Adrenal gland (tissue), 12 donors: ENCODE measurements around the gene SLC44A2. TPM values are rescaled to one million over a fixed set of nuclear protein-coding genes. Genes with fewer than 3 reads are reported as not detected.
A peak's percentile ranks its signal among the peaks of the same experiment; 100 is the strongest.

ENCODE experiments used
- DNase-seq, 7 donors: peaks; one replicate each; pipeline ENCODE4 v3.0.0-alpha.2; 2019 to 2020
- H3K27ac ChIP-seq, 5 donors: fragments of 200-600 bp; sonication (generic) in 4 of 5; 1 replicate in 3 of 5; 2 replicates in 2 of 5; pipeline versions ENCODE4 v1.5.1 to v1.8.0; 2016 to 2020; ENCODE audit warnings: mild to moderate bottlenecking in 1 of 5
- H3K27me3 ChIP-seq: fragments of 200-600 bp; 2 replicates; pipeline ENCODE4 v1.8.0; 2021
- H3K36me3 ChIP-seq, 2 donors: fragments of 200-600 bp; replicated peaks in 1 of 2; 1 replicate in 1 of 2; 2 replicates in 1 of 2; pipeline versions ENCODE4 v1.5.1 to v1.8.0; 2018 to 2022
- H3K4me1 ChIP-seq, 2 donors: fragments of 200-600 bp; replicated peaks in 1 of 2; 1 replicate in 1 of 2; 2 replicates in 1 of 2; pipeline versions ENCODE4 v1.5.1 to v1.8.0; 2018 to 2021
- H3K4me3 ChIP-seq, 4 donors: fragments of 200-600 bp; sonication (generic) in 3 of 4; one replicate each; pipeline ENCODE4 v1.5.1; 2016 to 2018
- H3K9me3 ChIP-seq, 3 donors: fragments of 200-600 bp; sonication (generic) in 1 of 3; replicated peaks in 1 of 3; 1 replicate in 2 of 3; 2 replicates in 1 of 3; pipeline versions ENCODE4 v1.5.1 to v1.8.0; 2016 to 2021
- CTCF ChIP-seq, 6 experiments: fragments of 450-650 bp in 4 of 6; fragments of 200-600 bp in 2 of 6; sonication (generic) in 1 of 6; IDR thresholded peaks; 1 replicate in 5 of 6; 2 replicates in 1 of 6; pipeline versions ENCODE4 v1.5.1 to v1.8.0; 2016 to 2021; ENCODE audit warnings: antibody characterized with exemption in 6 of 6, mild to moderate bottlenecking in 2 of 6, moderate library complexity in 1 of 6
- POLR2A ChIP-seq, 2 donors: fragments of 450-650 bp; IDR thresholded peaks; one replicate each; pipeline ENCODE4 v1.6.1; 2017; ENCODE audit warnings: antibody characterized with exemption in 2 of 2, mild to moderate bottlenecking in 2 of 2, moderate library complexity in 1 of 2
- WGBS, 4 donors: extraction: QIAGEN DNeasy Blood & Tissue Kit in 2 of 4; methylation state at CpG; one replicate each; pipeline versions ENCODE4 v1.1.5 to v1.1.7; 2013 to 2017; 5-methylcytosine and 5-hydroxymethylcytosine counted together
- intact Hi-C, 2 donors: fragments of 100-400 bp; cut with DNase I; formaldehyde crosslinking; loops; one replicate each; pipeline versions ENCODE4 v1.14.1 to v1.15.0; 2022 to 2023
- polyA plus RNA-seq, 3 donors: library from polyadenylated mRNA; stranded (reverse); fragments of 200-250 nt in 2 of 3; fragments of 350-450 nt in 1 of 3; fragmentation: Illumina TruSeq in 1 of 3; extraction: RNeasy Lipid Tissue Mini Kit (QIAGEN cat#74804) in 1 of 3; gene quantifications; one replicate each; pipeline ENCODE4 v1.2.3, GENCODE V29; 2013 to 2014
- total RNA-seq, 9 donors: library from RNA; depleted of rRNA in 4 of 9; stranded (reverse); fragments of >200 nt in 4 of 9; fragments of 120-200 nt in 1 of 9; fragmentation: NEBNext Ultra II Directional in 1 of 9; extraction: Animal tissue kit (Norgen Biotek cat#: 25700) in 1 of 9; gene quantifications; one replicate each; pipeline versions ENCODE4 v1.1.0 to v1.2.4, GENCODE V29; 2013 to 2023
- donor health status: healthy with polysubstance abuse.
- donor health status: Bipolar disorder and iron deficiency.
- donor health status: DM: yes; HTN: yes; CAD: no.
- donor health status: DM: no; HTN: no; CAD: no.
- donor health status: DM: no; HTN: no; CAD: no.
- donor health status: DM: yes; HTN: yes; CAD: no.

SLC44A2 gene
- total and polyA plus RNA-seq, 12 donors = 20.4 to 188 (median 87.4) TPM

DNA sequence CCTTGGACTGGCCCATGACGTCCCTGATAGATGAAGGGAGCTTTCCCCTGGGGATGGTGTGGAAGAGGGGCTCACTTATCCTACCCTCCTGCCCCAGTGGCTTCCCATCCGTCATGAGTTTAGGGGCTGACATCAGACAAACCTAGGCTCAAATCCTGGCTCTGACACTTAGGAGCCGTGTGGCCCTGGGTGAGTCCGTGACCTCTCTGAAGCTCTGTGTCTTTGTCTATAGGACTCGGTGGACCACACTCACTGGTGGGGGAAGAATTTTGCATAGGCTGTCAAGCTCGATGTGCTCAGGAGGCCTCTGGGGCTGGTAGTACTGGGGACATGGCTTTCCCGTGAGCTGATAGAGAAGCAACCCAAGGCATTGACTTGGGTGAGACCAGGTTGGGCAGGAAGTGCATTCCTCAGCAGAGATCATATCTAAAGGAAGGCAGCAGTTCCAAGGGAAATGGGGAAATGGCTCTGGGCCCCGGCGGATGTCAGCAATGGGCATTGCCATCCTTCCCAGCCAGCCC is 20.8 kb upstream of the SLC44A2 start:
- Histone ChIP-seq H3K4me3 (peak overlapping the region in 1 of 4 donors; percentile 100), H3K27ac (peak overlapping the region in 3 of 5 donors; percentile 64 to 94 (median 84))
- 59 to 76% (median 71%) methylated on average over 3 to 9 of the region's 9 CpGs for WGBS, 4 donors

DNA sequence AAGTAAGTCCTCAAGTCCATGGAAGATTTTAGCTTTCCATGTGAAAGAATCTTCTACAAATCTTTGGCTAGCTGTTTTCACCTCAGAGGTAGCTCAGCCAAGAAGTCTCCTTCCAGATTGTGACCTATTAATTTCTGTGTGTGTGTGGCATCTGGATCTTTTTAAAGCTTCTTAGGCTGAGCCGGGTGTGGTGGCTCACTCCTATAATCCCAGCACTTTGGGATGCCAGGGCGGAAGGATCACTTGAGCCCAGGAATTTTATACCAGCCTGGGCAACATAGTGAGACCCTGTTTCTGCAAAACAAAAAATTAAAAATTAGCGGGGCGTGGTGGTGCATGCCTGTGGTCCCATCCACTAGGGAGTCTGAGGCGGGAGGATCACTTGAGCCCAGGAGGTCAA is 13.4 kb upstream of the SLC44A2 start:
- H3K4me1 ChIP-seq = peaks cover 13 to 23% of the 10 kb centered on the region in 2 donors

More for the DNA sequence above, 20.8 kb upstream of the SLC44A2 start:
- H3K27me3 ChIP-seq = no peaks in the 10 kb centered on the region
- TF ChIP-seq CTCF (IDR thresholded peaks at IDR 0.05) (no peak), POLR2A (IDR thresholded peaks at IDR 0.05) (no peak)
- H3K4me1 ChIP-seq = peaks cover 11 to 24% of the 10 kb centered on the region in 2 donors
- peak in 2 of 7 donors; percentile 46 to 67 for DNase-seq
- intact Hi-C loops = no loop called here
- no peaks in the 10 kb centered on the region for H3K36me3 ChIP-seq
- H3K9me3 ChIP-seq = no peaks in the 10 kb centered on the region

DNA sequence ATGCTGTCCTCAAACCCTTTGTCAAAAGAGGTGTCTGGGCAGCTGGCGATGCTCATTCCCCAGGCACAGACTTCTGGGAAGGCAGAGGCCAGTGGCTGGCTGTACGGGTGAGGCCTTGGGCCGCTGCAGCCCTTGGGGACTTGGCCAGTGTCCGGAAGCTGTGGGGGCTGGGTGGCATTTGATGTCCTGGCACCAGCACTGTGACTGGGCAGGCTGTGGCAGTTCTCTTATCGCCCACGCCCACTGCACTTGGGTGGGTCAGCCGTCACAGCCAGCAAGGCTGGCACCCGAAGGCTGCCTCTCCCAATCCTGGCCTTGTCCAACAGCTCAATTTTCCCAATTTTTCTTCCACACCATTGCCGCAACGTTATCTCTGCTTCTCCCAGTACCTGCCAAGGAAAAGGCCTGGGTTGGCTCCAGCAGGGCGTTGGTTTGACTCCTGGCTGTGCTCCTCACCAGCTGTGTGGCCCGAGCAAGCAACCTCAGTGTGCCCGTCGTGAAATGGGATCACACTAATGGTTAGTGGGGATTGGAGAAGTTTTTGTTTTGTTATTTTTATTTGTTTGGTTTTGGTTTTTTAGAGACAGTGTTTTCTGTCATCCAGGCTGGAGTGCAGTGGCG is 12.7 kb upstream of the SLC44A2 start:
- no peaks in the 10 kb centered on the region for H3K27me3 ChIP-seq
- H3K27ac ChIP-seq = peak overlapping the region in 3 of 5 donors; percentile 57 to 78 (median 67)
- 31 to 41% (median 36%) methylated on average over 12 to 15 of the region's 15 CpGs for WGBS, 4 donors
- H3K4me3 ChIP-seq = no peak overlapping the region
- DNase-seq = peak; percentile 87 to 97 (median 96)
- H3K36me3 ChIP-seq = no peaks in the 10 kb centered on the region
- intact Hi-C loops = no loop called here
- H3K9me3 ChIP-seq = no peaks in the 10 kb centered on the region
- no peak for TF ChIP-seq POLR2A (IDR thresholded peaks at IDR 0.05)
- no peak for TF ChIP-seq CTCF (IDR thresholded peaks at IDR 0.05)
- H3K4me1 ChIP-seq = peaks cover 13 to 23% of the 10 kb centered on the region in 2 donors

More for the DNA sequence above, 13.4 kb upstream of the SLC44A2 start:
- Histone ChIP-seq H3K27me3 (no peaks in the 10 kb centered on the region), H3K27ac (peak overlapping the region in 3 of 5 donors; percentile 1 to 67 (median 57)), H3K4me3 (no peak overlapping the region), H3K9me3 (no peaks in the 10 kb centered on the region), H3K36me3 (no peaks in the 10 kb centered on the region)
- DNase-seq = no peak
- no peak for TF ChIP-seq POLR2A (IDR thresholded peaks at IDR 0.05)
- TF ChIP-seq CTCF (IDR thresholded peaks at IDR 0.05) = no peak
- intact Hi-C loops = no loop called here
- WGBS, 4 donors = 63 to 75% (median 67%) methylated on average over 5 of the region's 5 CpGs

DNA sequence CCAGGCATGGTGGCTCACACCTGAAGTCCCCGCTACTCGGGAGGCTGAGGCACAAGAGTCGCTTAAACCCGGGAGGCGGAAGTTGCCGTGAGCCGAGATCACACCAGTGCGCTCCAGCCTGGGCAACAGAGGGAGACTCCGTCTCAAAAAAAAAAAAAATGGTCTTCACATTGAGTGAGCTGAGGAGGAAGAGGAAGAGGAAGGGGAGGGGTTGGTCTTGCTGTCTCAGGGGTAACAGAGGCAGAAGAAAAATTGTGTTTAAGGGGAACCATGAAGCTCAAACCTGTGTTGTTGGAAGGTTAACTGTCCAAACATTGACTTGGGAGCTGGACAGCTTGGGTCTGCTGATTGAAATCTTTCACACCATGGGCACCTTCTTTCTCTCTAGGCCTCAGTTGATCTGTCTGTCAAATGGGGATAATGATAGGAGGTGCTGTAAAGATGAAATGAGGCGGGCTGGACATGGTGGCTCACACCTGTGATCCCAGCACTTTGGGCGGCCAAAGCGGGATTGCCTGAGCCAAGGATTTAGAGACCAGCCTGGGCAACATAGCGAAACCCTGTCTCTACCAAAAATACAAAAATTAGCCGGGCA is 9.8 kb upstream of the SLC44A2 start:
- TF ChIP-seq POLR2A (IDR thresholded peaks at IDR 0.05) (no peak), CTCF (IDR thresholded peaks at IDR 0.05) (no peak)
- peaks cover 13 to 23% of the 10 kb centered on the region in 2 donors for H3K4me1 ChIP-seq
- 84 to 95% (median 88%) methylated on average over 14 of the region's 14 CpGs for whole genome bisulfite sequencing, 4 donors
- DNase-seq = no peak
- no peaks in the 10 kb centered on the region for H3K9me3 ChIP-seq
- no peak overlapping the region for H3K4me3 ChIP-seq
- H3K27me3 ChIP-seq = no peaks in the 10 kb centered on the region
- no peaks in the 10 kb centered on the region for H3K36me3 ChIP-seq
- no peak overlapping the region for H3K27ac ChIP-seq
- intact Hi-C loops = loop anchor here in 1 of 2 donors (2.0 kb wide), 1 partner anchor 15 kb away; no protein-coding TSS in a partner anchor
